ENCODE measurements around the gene MGRN1.

Gene MGRN1

DNA sequence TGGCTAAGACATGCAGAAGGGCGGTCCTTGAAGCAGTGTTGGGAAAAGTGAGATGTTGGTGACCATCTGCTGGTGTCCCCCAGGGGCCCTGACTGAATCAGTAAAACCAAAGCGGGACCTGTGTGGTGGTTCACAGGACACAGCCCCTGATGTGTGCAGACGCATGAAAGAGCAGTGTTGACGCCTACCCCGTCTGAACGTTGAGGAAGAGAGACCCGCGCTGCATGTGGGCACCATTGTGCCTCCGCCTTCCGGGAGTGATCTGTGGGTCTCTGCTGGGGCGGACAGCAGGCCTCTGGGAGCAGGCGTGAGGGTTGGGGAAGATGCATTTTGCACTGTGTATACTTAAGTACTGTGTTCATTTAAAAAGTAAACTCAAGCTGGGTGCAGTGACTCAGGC, 31.6 kb downstream of the MGRN1 start:
- FAIRE-seq (no peak), DNase-seq (ENCODE audit: insufficient read length) (no peak)
- TF ChIP-seq TAF1 (IDR thresholded peaks at IDR 0.05; ENCODE audit: borderline replicate concordance, low read depth, low read length) (no peak), POLR2A (IDR thresholded peaks at IDR 0.05; ENCODE audit: low read depth, low read length) (no peak), POLR2AphosphoS5 (IDR thresholded peaks at IDR 0.05; ENCODE audit: low read depth, low read length) (no peak)

DNA sequence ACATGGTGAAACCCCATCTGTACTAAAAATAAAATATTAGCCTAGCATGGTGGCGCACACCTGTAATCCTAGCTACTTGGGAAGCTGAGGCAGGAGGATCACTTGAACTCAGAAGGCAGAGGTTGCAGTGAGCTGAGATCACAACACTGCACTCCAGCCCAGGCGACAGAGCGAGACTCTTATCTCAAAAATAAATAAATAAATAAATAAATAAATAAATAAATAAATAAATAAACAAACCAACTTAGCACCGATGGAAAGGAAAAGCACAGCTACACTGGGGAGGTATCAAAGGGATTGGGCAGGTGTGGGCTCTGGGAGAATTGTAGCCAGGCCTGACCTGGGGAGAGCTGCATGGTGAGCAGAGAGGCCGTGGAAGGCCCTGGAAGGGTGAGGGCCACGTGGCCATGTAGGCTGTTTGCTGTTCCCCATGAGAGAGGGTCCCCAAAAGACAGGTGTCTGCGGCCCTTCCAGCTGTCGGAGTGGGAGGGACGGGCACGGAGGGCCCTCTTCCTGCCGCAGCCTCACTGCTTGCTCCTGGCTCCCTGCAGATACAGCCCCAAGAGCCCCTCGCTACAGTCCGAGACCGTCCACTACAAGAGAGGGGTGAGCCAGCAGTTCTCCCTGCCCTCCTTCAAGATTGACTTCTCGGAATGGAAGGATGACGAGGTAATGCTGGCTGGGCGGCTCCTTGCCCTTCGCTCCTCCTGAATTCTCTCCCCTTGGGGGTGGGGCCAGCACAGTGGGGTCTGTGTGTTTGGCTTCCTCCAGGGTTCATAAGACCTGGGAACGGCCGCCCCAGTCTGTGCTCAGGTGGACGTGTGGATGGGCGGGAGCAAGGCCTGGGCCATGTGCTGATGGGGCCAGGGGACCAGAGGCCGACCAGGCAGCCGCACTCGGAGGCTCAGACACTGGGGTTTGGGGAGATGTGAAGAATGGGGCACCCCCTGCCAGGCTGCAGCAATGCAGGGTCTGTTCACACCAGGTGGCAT, 32.4 kb downstream of the MGRN1 start:
- FAIRE-seq (no peak), DNase-seq (ENCODE audit: insufficient read length) (no peak)
- TF ChIP-seq POLR2A (IDR thresholded peaks at IDR 0.05; ENCODE audit: low read depth, low read length) (no peak), POLR2AphosphoS5 (IDR thresholded peaks at IDR 0.05; ENCODE audit: low read depth, low read length) (no peak), TAF1 (IDR thresholded peaks at IDR 0.05; ENCODE audit: borderline replicate concordance, low read depth, low read length) (no peak)

DNA sequence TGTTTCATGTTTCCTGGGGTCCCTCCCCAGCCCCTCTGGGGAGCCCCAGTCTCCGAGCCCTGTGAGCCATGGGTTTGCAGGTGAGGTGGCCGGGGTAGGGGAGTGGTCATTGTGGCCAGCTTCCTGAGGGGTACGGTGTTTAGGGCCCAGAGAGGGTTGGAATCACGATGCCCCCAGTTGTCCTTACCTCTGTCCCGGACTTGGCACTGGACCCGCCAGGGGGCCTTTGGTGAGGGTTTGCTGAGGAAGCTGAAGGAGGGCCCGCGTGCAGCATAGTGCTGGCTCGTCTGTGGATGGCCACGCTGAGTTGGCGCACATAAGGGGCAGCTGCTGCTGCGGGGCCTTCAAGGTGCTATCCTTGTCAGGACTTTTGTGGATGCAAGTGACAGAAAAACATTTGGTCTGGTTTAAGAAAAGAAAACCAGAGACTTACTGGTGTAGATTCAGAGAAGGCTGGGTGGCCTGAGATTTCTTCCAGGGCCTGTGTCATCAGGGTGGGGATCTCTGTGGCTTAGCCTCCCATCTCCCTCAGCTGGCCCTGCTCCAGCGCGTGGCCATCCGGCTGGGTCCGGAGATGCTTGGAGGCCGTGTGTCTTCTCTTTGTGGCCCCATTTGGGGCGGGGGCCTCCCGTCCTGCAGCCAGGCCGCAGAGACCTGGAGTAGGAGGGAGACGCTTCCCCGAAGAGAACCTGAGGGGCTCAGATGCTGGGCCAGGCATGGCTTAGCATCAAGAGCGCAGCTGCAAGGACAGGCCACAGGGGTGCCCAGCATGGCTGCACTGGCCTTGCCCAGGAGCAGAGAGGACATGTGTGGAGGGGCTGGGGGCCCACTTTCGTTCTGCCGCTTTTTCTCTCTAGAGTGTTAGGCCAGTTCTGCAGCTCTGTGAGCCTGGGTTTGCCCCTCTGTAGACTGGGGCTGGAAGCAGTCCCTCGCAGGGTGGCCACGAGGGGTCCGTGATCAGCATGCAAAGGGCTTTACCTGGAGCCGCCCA, 35.0 kb downstream of the MGRN1 start:
- FAIRE-seq (no peak), DNase-seq (ENCODE audit: insufficient read length) (no peak)
- TF ChIP-seq POLR2A (IDR thresholded peaks at IDR 0.05; ENCODE audit: low read depth, low read length) (no peak), POLR2AphosphoS5 (IDR thresholded peaks at IDR 0.05; ENCODE audit: low read depth, low read length) (no peak)

DNA sequence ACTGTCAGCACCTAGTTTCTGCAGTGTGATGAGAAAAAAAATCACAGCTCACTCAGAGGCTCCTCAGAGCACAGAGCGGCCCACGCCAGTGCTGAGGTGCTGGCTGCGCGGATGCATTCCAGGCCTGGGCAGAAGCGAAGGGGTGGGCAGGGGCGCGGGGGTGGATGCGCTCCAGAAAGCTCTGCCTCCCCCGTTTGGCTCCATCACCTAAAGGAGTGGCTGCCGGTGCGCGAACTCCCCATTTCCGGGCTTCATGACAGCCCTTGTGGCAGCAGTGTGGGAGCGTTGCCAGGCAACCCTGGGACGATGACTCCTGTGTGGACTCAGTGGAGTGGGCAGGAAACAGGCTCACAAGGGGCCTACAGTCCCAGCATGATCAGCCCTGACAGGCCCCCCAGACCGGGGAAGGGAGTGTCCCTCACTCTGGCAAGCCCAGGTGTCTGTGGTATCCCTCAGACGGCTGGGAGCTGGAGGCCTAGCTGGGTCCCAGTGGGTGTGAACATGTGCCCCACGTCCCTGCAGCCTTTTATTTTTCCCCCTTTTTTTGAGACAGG, 35.9 kb downstream of the MGRN1 start:
- TF ChIP-seq POLR2AphosphoS5 (IDR thresholded peaks at IDR 0.05; ENCODE audit: low read depth, low read length), result no peak; the same call in 1 of the 2 replicates
- no peak for TF ChIP-seq POLR2A (IDR thresholded peaks at IDR 0.05; ENCODE audit: low read depth, low read length)
- no peak for TF ChIP-seq TAF1 (IDR thresholded peaks at IDR 0.05; ENCODE audit: borderline replicate concordance, low read depth, low read length)
- no peak for FAIRE-seq
- peak; percentile 58 for DNase-seq (ENCODE audit: insufficient read length)

DNA sequence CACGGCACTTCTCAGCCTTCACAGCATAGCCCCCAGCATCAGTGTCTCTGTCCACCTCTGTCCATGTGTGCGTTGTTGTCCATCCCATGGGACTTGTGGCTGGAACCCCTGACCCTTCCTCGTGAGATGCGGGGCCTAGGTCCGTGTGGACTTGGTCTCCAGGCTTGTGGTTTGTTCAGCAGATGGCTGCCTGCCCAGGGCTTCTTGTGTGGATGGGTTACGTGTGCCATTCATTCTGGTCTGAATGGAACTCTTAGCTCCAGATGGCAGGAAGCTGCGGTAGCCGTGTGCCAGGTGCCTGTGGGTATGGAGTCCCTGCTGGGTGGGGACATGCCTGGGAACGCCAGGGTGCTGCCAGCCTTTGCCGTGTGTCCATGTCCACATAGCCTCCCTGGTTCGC, 37.0 kb downstream of the MGRN1 start:
- TF ChIP-seq TAF1 (IDR thresholded peaks at IDR 0.05; ENCODE audit: borderline replicate concordance, low read depth, low read length) (no peak), POLR2A (IDR thresholded peaks at IDR 0.05; ENCODE audit: low read depth, low read length) (no peak), POLR2AphosphoS5 (IDR thresholded peaks at IDR 0.05; ENCODE audit: low read depth, low read length) (no peak)
- DNase-seq (ENCODE audit: insufficient read length) (no peak), FAIRE-seq (no peak)

DNA sequence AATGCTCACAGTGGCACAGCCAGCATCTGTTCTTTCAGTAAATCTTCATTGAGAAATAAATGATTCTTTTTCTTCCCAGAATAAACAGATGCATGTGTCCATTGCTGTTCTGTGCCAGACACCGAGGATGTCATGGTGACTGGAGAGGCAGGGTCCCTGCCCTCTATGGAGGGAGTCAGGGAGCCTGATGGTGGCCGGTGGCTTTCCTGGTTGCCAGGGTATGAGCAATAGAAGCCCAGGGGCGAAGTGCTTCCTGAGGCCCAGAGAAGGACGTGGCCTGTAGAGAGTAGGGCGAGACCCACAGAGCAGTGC, 38.8 kb downstream of the MGRN1 start:
- no peak for TF ChIP-seq POLR2AphosphoS5 (IDR thresholded peaks at IDR 0.05; ENCODE audit: low read depth, low read length)
- no peak for TF ChIP-seq TAF1 (IDR thresholded peaks at IDR 0.05; ENCODE audit: borderline replicate concordance, low read depth, low read length)
- TF ChIP-seq POLR2A (IDR thresholded peaks at IDR 0.05; ENCODE audit: low read depth, low read length), result no peak
- DNase-seq (ENCODE audit: insufficient read length), result no peak
- FAIRE-seq, result no peak

DNA sequence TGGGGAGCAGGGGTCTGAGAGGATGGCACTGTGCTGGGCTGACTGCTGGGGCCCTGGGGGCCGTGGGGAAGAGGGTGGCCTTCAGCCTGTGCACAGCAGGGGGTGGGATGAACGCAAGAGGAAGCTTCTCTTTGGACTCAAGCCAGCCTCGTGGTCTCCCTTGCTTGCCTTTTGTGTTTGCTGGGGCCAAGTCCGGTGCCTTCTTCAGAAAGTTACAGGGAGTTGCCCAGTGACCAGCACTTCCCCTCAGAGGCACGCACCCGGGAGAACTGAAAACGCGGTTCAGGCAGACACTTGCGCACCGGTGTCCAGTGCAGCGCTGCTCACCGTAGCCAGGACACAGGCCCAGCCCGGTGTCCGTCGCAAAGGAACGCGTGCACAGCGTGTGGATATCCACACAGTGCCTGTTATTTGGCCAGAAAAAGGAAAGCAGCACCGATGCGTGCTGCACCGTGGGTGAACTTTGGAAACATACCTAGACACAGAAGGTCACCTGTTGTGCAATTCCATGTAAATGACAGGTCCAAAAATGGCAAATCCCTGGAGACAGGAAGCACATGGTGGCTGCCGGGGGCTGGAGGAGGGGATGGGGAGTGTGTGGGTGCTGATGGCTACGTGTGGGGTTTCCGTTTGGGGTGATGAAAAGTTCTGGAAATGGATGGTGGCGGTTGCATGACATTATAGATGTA, 39.3 kb downstream of the MGRN1 start:
- FAIRE-seq, result no peak
- no peak for TF ChIP-seq POLR2AphosphoS5 (IDR thresholded peaks at IDR 0.05; ENCODE audit: low read depth, low read length)
- TF ChIP-seq POLR2A (IDR thresholded peaks at IDR 0.05; ENCODE audit: low read depth, low read length), result no peak
- no peak for TF ChIP-seq TAF1 (IDR thresholded peaks at IDR 0.05; ENCODE audit: borderline replicate concordance, low read depth, low read length)
- DNase-seq (ENCODE audit: insufficient read length), result no peak

DNA sequence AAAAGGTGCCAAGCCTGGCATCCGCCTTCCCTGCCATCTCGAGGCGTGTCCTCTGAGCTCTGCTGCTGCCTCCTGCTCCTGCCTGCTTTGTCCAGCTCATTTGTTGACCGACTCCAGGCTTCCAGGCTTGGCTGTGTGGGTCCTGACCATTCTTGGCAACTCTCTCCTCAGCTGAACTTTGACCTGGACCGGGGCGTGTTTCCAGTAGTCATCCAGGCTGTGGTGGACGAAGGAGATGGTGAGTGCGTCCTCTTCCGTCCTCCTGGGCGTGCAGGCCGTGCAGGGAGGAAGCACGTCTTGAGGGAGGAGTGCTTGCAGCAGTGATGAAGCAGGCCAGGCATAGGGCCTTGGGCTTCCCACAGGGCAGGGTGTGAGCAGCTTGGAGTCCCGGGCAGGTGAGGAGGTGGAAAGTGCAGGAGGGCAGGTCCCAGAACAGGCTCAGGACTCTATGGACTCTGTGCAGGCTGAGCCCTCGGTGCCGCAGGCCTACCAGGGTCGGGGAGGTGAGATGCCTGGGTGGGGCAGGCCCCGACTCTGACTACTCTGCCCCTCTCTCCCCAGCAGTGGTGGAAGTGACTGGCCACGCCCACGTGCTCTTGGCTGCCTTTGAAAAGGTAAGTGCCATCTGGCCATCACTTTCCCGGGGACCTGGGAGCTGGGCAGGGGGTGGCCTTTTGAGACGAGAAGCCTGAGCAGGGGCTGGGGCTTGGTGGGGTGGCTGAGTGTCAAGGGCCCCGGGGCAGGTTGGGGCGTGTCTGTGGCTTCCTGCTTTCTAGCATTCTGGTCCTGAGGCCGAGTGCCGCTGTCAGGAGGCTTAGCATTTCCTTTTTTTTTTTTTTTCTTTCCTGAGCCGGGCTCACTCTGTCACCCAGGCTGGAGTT, 40.2 kb downstream of the MGRN1 start:
- peak; percentile 55 for DNase-seq (ENCODE audit: insufficient read length)
- TF ChIP-seq POLR2A (IDR thresholded peaks at IDR 0.05; ENCODE audit: low read depth, low read length) (no peak), TAF1 (IDR thresholded peaks at IDR 0.05; ENCODE audit: borderline replicate concordance, low read depth, low read length) (no peak), POLR2AphosphoS5 (IDR thresholded peaks at IDR 0.05; ENCODE audit: low read depth, low read length) (no peak)
- no peak for FAIRE-seq

DNA sequence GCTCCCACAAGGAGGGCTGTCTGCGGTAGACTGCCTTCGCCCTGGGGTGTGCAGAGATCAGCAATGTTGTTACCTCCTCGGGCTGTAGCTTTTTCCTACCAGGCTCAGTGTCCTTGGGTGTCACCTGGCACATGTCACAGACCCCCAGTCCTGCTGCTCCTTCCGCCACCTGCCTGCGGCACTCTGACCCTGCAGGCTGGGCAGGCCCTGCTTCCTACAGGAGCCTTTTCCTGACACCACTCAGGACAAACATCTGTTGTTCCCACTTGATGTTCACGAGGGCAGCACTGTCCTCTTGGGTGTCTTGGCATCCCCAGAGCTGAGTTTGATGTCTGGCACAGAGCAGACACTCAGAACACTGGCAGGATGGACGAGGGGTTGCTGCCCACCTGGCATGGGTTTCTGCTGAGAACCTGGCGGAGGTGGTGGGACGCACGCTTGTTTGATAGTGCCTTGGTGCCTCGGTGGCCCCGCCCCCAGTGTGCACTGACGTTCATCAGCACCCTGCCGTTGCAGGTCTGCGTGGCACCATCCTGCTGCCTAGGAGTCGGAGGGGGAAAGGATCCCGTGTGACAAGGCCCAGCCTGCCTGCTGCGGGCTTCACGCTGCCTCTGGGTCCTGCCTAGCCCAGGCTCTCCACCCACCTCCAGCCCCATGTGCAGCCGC, 42.0 kb downstream of the MGRN1 start:
- DNase-seq (ENCODE audit: insufficient read length), result no peak
- no peak for FAIRE-seq
- TF ChIP-seq POLR2AphosphoS5 (IDR thresholded peaks at IDR 0.05; ENCODE audit: low read depth, low read length) (no peak), POLR2A (IDR thresholded peaks at IDR 0.05; ENCODE audit: low read depth, low read length) (no peak), TAF1 (IDR thresholded peaks at IDR 0.05; ENCODE audit: borderline replicate concordance, low read depth, low read length) (no peak)

Data from GM12892 (cell line).